GM10847 (cell line): ENCODE results near the gene FAM53A.

Experiments
- POLR2A ChIP-seq: IDR thresholded peaks from 2 replicates; pipeline ENCODE4 v1.6.1; 2011; ENCODE audit not compliant: insufficient read length; ENCODE audit errors: extremely low read depth

Gene FAM53A

GRCh38 chr4:1675802-1676137, 8.3 kb downstream of the FAM53A start:
- no peak for TF ChIP-seq POLR2A

GRCh38 chr4:1675136-1675801, 8.8 kb downstream of the FAM53A start:
- TF ChIP-seq POLR2A = no peak

- TF ChIP-seq POLR2A = no peak
Measured at GRCh38 chr4:1674682-1675081, 9.4 kb downstream of the FAM53A start.

GRCh38 chr4:1673671-1674070, 10.4 kb downstream of the FAM53A start:
- no peak for TF ChIP-seq POLR2A

- TF ChIP-seq POLR2A = no peak
Measured at GRCh38 chr4:1670279-1670678, 13.8 kb downstream of the FAM53A start.

- no peak for TF ChIP-seq POLR2A
Measured at GRCh38 chr4:1669850-1670249, 14.3 kb downstream of the FAM53A start.

GRCh38 chr4:1669270-1669669, 14.8 kb downstream of the FAM53A start:
- TF ChIP-seq POLR2A = no peak

GRCh38 chr4:1668488-1668840, 15.6 kb downstream of the FAM53A start:
- no peak for TF ChIP-seq POLR2A

- TF ChIP-seq POLR2A = no peak
Measured at GRCh38 chr4:1667273-1667672, 16.8 kb downstream of the FAM53A start.

- no peak for TF ChIP-seq POLR2A
Measured at GRCh38 chr4:1666391-1666790, 17.7 kb downstream of the FAM53A start.

GRCh38 chr4:1664141-1664540, 20.0 kb downstream of the FAM53A start:
- TF ChIP-seq POLR2A = no peak

- TF ChIP-seq POLR2A = no peak
Measured at GRCh38 chr4:1663549-1663948, 20.6 kb downstream of the FAM53A start.

- TF ChIP-seq POLR2A = no peak
Measured at GRCh38 chr4:1661695-1662094, 22.4 kb downstream of the FAM53A start.

- TF ChIP-seq POLR2A = no peak
Measured at GRCh38 chr4:1660948-1661677, 23.0 kb downstream of the FAM53A start.

GRCh38 chr4:1659104-1660043, 24.7 kb downstream of the FAM53A start:
- no peak for TF ChIP-seq POLR2A

GRCh38 chr4:1658581-1658980, 25.5 kb downstream of the FAM53A start:
- TF ChIP-seq POLR2A = no peak

- no peak for TF ChIP-seq POLR2A
Measured at GRCh38 chr4:1658146-1658545, 26.0 kb downstream of the FAM53A start.

GRCh38 chr4:1656986-1657385, 27.1 kb downstream of the FAM53A start:
- TF ChIP-seq POLR2A = no peak
